H9 (cell line): ENCODE measurements around the gene NNT. TPM values are rescaled to one million over a fixed set of nuclear protein-coding genes. Genes with fewer than 3 reads are reported as not detected.
A peak's percentile ranks its signal among the peaks of the same experiment; 100 is the strongest.

Experiments
- DNase-seq: peaks from one replicate; pipeline ENCODE4 v3.0.0-alpha.2; 2017
- H2AFZ ChIP-seq: one replicate; pipeline ENCODE4 v1.6.1; 2013; ENCODE audit warnings: mild to moderate bottlenecking, low read length, control low read depth, moderate library complexity
- H2AK5ac ChIP-seq: 2 replicates; pipeline ENCODE4 v1.6.1; 2013; ENCODE audit warnings: low read length, control low read depth, mixed read lengths; ENCODE audit not compliant: insufficient read length
- H2BK120ac ChIP-seq: one replicate; pipeline ENCODE4 v1.6.1; 2013; ENCODE audit warnings: low read depth, mild to moderate bottlenecking, low read length, control low read depth, inconsistent platforms; ENCODE audit not compliant: poor library complexity, severe bottlenecking
- H2BK12ac ChIP-seq: 2 replicates; pipeline ENCODE4 v1.6.1; 2013; ENCODE audit warnings: low read length, control low read depth, mixed read lengths, low read depth; ENCODE audit not compliant: insufficient read length
- H2BK15ac ChIP-seq: 2 replicates; pipeline ENCODE4 v1.6.1; 2013; ENCODE audit warnings: low read depth, low read length, control low read depth
- H2BK20ac ChIP-seq: one replicate; pipeline ENCODE4 v1.6.1; 2013; ENCODE audit warnings: low read depth, mild to moderate bottlenecking, low read length, control low read depth, inconsistent platforms; ENCODE audit not compliant: poor library complexity, severe bottlenecking
- H2BK5ac ChIP-seq: 2 replicates; pipeline ENCODE4 v1.6.1; 2013; ENCODE audit warnings: low read length, control low read depth, mixed read lengths; ENCODE audit not compliant: insufficient read length
- H3K14ac ChIP-seq: 2 replicates; pipeline ENCODE4 v1.6.1; 2013; ENCODE audit warnings: low read length, control low read depth; ENCODE audit not compliant: insufficient read depth
- H3K18ac ChIP-seq: 2 replicates; pipeline ENCODE4 v1.6.1; 2013; ENCODE audit warnings: low read depth, mild to moderate bottlenecking, mixed read lengths, low read length, control low read depth; ENCODE audit not compliant: insufficient read length
- H3K23ac ChIP-seq: 2 replicates; pipeline ENCODE4 v1.6.1; 2013; ENCODE audit warnings: low read length, control low read depth, mixed read lengths, low read depth; ENCODE audit not compliant: insufficient read length
- H3K23me2 ChIP-seq: 2 replicates; pipeline ENCODE4 v1.6.1; 2013; ENCODE audit warnings: low read depth, mild to moderate bottlenecking, mixed read lengths, low read length, control low read depth; ENCODE audit not compliant: insufficient read length, poor library complexity, severe bottlenecking
- H3K27ac ChIP-seq: 2 replicates; pipeline ENCODE4 v1.5.1; 2013; ENCODE audit warnings: low read length, control low read depth, mixed read lengths, low read depth; ENCODE audit not compliant: insufficient read length
- H3K27me3 ChIP-seq: 2 replicates; pipeline ENCODE4 v1.6.1; 2013; ENCODE audit warnings: low read length, control low read depth, inconsistent platforms; ENCODE audit not compliant: insufficient read depth
- H3K4ac ChIP-seq: 2 replicates; pipeline ENCODE4 v1.6.1; 2013; ENCODE audit warnings: low read depth, mild to moderate bottlenecking, control low read depth, inconsistent platforms, low read length, moderate library complexity
- H3K4me1 ChIP-seq: 2 replicates; pipeline ENCODE4 v1.6.1; 2013; ENCODE audit warnings: low read length, control low read depth, inconsistent platforms; ENCODE audit not compliant: insufficient read depth
- H3K4me2 ChIP-seq: 2 replicates; pipeline ENCODE4 v1.6.1; 2013; ENCODE audit warnings: low read length, control low read depth, mixed read lengths; ENCODE audit not compliant: insufficient read length, insufficient read depth
- H3K56ac ChIP-seq: 2 replicates; pipeline ENCODE4 v1.6.1; 2013; ENCODE audit warnings: low read depth, mild to moderate bottlenecking, mixed read lengths, low read length, control low read depth; ENCODE audit not compliant: insufficient read length
- H3K79me1 ChIP-seq: 2 replicates; pipeline ENCODE4 v1.6.1; 2013; ENCODE audit warnings: low read depth, mild to moderate bottlenecking, moderate library complexity, low read length, control low read depth, inconsistent platforms; ENCODE audit not compliant: insufficient read depth, poor library complexity, severe bottlenecking
- H3K79me2 ChIP-seq: 2 replicates; pipeline ENCODE4 v1.6.1; 2013; ENCODE audit warnings: low read length, control low read depth, inconsistent platforms; ENCODE audit not compliant: insufficient read depth
- H3K9ac ChIP-seq: 2 replicates; pipeline ENCODE4 v1.6.1; 2013; ENCODE audit warnings: low read length, control low read depth, mixed read lengths; ENCODE audit not compliant: insufficient read length; ENCODE audit errors: extremely low read depth
- H3K9me3 ChIP-seq: one replicate; pipeline ENCODE4 v1.6.1; 2013; ENCODE audit warnings: low read depth, low read length, inconsistent platforms; ENCODE audit not compliant: control insufficient read depth
- H3T11ph ChIP-seq: one replicate; pipeline ENCODE4 v1.6.1; 2013; ENCODE audit warnings: mild to moderate bottlenecking, low read length, control low read depth, inconsistent platforms
- H4K20me1 ChIP-seq: one replicate; pipeline ENCODE4 v1.6.1; 2013; ENCODE audit not compliant: control insufficient read depth, insufficient read length, insufficient read depth
- H4K5ac ChIP-seq: 2 replicates; pipeline ENCODE4 v1.6.1; 2013; ENCODE audit warnings: low read depth, mild to moderate bottlenecking, mixed read lengths, low read length, control low read depth; ENCODE audit not compliant: insufficient read length
- H4K8ac ChIP-seq: replicated peaks from 2 replicates; pipeline ENCODE4 v1.6.1; 2013; ENCODE audit warnings: low read length, control low read depth, mixed read lengths, low read depth; ENCODE audit not compliant: insufficient read length
- H4K91ac ChIP-seq: 2 replicates; pipeline ENCODE4 v1.6.1; 2013; ENCODE audit warnings: low read depth, mild to moderate bottlenecking, moderate library complexity, mixed read lengths, low read length, control low read depth; ENCODE audit not compliant: insufficient read length
- H3K27ac Mint-ChIP-seq, 3 experiments: 2 replicates in 2 of 3; 3 replicates in 1 of 3; pipeline ENCODE4 v1.8.0; 2020 to 2021; ENCODE audit warnings: mixed read lengths in 3 of 3, mild to moderate bottlenecking in 1 of 3, moderate library complexity in 1 of 3
- H3K27me3 Mint-ChIP-seq: 2 replicates; pipeline ENCODE4 v1.8.0; 2021; ENCODE audit warnings: low read depth, mild to moderate bottlenecking, moderate library complexity, mixed read lengths
- H3K36me3 Mint-ChIP-seq, 3 experiments: 2 replicates in 2 of 3; 3 replicates in 1 of 3; pipeline ENCODE4 v1.8.0; 2020 to 2021; ENCODE audit warnings: low read depth in 3 of 3, mixed read lengths in 3 of 3; ENCODE audit not compliant: insufficient read depth in 1 of 3
- H3K4me1 Mint-ChIP-seq, 2 experiments: 2 replicates each; pipeline ENCODE4 v1.8.0; 2020; ENCODE audit warnings: mixed read lengths in 2 of 2
- H3K4me3 Mint-ChIP-seq, 2 experiments: 2 replicates in 1 of 2; 3 replicates in 1 of 2; pipeline ENCODE4 v1.8.0; 2020 to 2021; ENCODE audit warnings: mild to moderate bottlenecking in 2 of 2, mixed read lengths in 2 of 2, moderate library complexity in 1 of 2
- H3K9me3 Mint-ChIP-seq, 2 experiments: 2 replicates in 1 of 2; 3 replicates in 1 of 2; pipeline ENCODE4 v1.8.0; 2020; ENCODE audit warnings: mild to moderate bottlenecking in 2 of 2, mixed read lengths in 2 of 2, moderate library complexity in 1 of 2
- WGBS: extraction: QIAGEN DNeasy Blood & Tissue Kit; methylation state at CpG from one replicate; pipeline ENCODE4 v1.1.7; 2013; ENCODE audit warnings: missing lambda C conversion rate, low lambda C conversion rate, mixed read lengths; ENCODE audit not compliant: insufficient read length; ENCODE audit errors: extremely low coverage; 5-methylcytosine and 5-hydroxymethylcytosine counted together
- total RNA-seq: library from RNA; stranded (reverse); gene quantifications from 2 replicates; pipeline ENCODE4 v1.2.1, GENCODE V29; 2021
- TF ChIP-seq, protein P1 (sequence below): fragments of 200-600 bp; sonication (generic); conservative IDR thresholded peaks from 3 replicates; pipeline ENCODE4 v1.8.0; 2021; ENCODE audit warnings: antibody characterized with exemption, mild to moderate bottlenecking

NNT gene
- total RNA-seq, 1 experiment from 2014 or later: 27.6 TPM

DNA sequence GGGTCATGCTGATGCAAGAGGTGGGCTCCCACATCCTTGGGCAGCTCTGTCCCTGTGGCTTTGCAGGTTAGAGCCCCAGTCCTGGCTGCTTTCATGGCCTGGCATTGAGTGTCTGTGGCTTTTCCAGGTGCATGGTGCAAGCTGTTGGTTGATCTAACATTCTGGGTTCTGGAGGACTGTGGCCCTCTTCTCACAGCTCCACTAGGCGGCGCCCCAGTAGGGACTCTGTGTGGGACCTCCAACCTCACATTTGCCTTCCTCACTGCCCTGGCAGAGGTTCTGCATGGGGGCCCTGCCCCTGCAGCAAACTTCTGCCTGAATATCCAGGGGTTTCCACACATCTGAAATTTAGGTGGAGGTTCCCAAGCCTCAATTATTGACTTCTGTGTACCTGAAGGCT is 150.1 kb downstream of the NNT start:
- no peak overlapping the region for H2AK5ac ChIP-seq
- no peak overlapping the region for H4K91ac ChIP-seq
- H4K5ac ChIP-seq: no peak overlapping the region
- Mint-ChIP-seq H3K9me3 (peaks cover 52 to 59% of the 10 kb centered on the region in 2 experiments), H3K4me1 (no peaks in the 10 kb centered on the region), H3K27ac (no peak overlapping the region), H3K4me3 (no peak overlapping the region), H3K27me3 (no peaks in the 10 kb centered on the region; the same call in 1 of the 2 replicates), H3K36me3 (peaks cover 12 to 36% (median 31%) of the 10 kb centered on the region in 3 experiments)
- no peak overlapping the region for H3K23ac ChIP-seq
- H3K79me1 ChIP-seq: no peaks in the 10 kb centered on the region
- H3K23me2 ChIP-seq: no peaks in the 10 kb centered on the region
- no peaks in the 10 kb centered on the region for H3K4me1 ChIP-seq
- no peak overlapping the region for H3K4me2 ChIP-seq
- no peak overlapping the region for H2BK120ac ChIP-seq
- H3K27ac ChIP-seq: no peak overlapping the region
- no peak overlapping the region for H2BK15ac ChIP-seq
- no peaks in the 10 kb centered on the region for H4K20me1 ChIP-seq
- no peak for DNase-seq
- no peaks in the 10 kb centered on the region for H3K27me3 ChIP-seq
- no peak overlapping the region for H3K4ac ChIP-seq
- no peaks in the 10 kb centered on the region for H3K9me3 ChIP-seq
- H3K9ac ChIP-seq: no peak overlapping the region
- no peak overlapping the region for H4K8ac ChIP-seq
- H2BK20ac ChIP-seq: no peak overlapping the region
- H2AFZ ChIP-seq: no peak overlapping the region
- no peak overlapping the region for H3T11ph ChIP-seq
- no peaks in the 10 kb centered on the region for H3K79me2 ChIP-seq
- TF ChIP-seq, protein P1, sequence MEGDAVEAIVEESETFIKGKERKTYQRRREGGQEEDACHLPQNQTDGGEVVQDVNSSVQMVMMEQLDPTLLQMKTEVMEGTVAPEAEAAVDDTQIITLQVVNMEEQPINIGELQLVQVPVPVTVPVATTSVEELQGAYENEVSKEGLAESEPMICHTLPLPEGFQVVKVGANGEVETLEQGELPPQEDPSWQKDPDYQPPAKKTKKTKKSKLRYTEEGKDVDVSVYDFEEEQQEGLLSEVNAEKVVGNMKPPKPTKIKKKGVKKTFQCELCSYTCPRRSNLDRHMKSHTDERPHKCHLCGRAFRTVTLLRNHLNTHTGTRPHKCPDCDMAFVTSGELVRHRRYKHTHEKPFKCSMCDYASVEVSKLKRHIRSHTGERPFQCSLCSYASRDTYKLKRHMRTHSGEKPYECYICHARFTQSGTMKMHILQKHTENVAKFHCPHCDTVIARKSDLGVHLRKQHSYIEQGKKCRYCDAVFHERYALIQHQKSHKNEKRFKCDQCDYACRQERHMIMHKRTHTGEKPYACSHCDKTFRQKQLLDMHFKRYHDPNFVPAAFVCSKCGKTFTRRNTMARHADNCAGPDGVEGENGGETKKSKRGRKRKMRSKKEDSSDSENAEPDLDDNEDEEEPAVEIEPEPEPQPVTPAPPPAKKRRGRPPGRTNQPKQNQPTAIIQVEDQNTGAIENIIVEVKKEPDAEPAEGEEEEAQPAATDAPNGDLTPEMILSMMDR: peak; percentile 28; the same call in 2 of the 3 replicates
- H3K14ac ChIP-seq: no peak overlapping the region
- no peak overlapping the region for H3K56ac ChIP-seq
- WGBS: no CpG with 5 or more reads among the region's 2 CpGs
- H2BK5ac ChIP-seq: no peak overlapping the region
- no peak overlapping the region for H2BK12ac ChIP-seq
- no peak overlapping the region for H3K18ac ChIP-seq

Other genes with a start within 250 kb of the NNT start
- gene CCL28, start 190.8 kb upstream of the NNT start, total RNA-seq: not detected in 2 replicates
- gene TMEM267, start 119.3 kb upstream of the NNT start, total RNA-seq: 3.1 and 5.1 TPM in 2 replicates
- 7.7 and 8.4 TPM in 2 replicates for gene C5orf34, start 88.0 kb upstream of the NNT start, total RNA-seq
- 87.9 and 92.9 TPM in 2 replicates for gene PAIP1, start 46.1 kb upstream of the NNT start, total RNA-seq